Dedifferentiated amniotic fluid mesenchymal stem cell (primary cell): ENCODE results near the gene GPC6.
A peak's percentile ranks its signal among the peaks of the same experiment; 100 is the strongest.

Experiments used
- DNase-seq: peaks from one replicate; pipeline ENCODE4 v3.0.0-alpha.2; 2016; ENCODE audit errors: extremely low spot score

The GPC6 gene

GRCh38 chr13:93922063-93922855 lies 695.7 kb downstream of the GPC6 start:
- DNase-seq = no peak

DNA sequence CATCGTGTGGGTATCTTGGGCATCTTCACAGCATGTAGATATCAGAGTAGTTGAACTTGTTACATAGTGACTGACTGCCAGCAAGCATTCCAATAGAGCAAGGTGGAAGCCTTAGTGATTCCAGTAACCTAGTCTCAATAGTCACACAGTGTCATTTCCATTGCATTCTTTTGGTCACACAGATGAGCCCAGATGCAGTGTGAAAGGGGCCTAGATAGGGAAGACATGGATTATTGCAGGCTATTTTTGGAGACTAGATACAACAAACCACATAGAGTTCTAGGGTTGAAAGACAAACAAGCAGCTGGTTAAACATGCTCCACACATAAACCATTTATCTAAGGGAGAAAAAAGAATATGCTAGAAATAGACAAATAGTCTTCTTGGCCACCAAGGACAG lies 699.4 kb downstream of the GPC6 start:
- no peak for DNase-seq

DNA sequence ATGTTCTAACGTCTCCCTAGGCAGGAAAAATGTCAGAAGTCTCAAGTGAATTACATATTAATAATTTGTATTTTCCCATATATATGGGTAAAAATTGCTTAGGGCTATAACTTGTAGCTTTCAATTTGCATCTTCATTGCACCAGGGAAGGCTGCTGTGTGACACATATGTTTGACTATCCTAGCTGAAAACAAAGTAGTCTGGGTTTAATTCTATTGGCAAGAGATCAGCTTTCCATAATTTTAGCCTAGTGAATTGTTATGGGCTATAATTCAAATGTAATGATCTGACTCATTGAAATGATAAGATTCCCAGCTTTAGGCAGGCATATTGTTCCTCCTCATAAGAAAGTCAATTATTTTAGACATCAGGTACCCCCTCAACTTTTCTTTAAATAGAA lies 699.8 kb downstream of the GPC6 start:
- DNase-seq = no peak

GRCh38 chr13:93927431-93927830 lies 700.8 kb downstream of the GPC6 start:
- DNase-seq = no peak

- no peak for DNase-seq
These were observed 706.3 kb downstream of the GPC6 start for GRCh38 chr13:93932901-93933300.

DNA sequence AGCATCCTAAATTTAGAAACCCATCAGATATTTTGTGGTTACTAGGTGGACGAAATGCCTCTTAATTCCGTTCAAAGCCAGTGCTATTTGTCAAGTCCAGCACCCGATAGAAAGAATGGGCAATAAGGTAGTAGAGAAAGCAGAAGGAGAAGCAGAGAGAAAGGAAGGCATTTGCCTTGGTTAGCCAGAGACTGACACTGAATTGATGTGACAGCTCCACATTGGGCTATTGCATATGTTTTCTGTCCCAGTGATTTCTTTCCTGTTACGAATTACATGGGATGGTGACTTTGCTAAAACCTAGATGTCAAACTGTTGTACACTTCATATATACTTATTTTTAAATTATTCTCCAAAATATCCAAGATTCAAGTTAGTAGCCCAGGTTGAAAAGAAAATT lies 710.3 kb downstream of the GPC6 start:
- no peak for DNase-seq

- no peak for DNase-seq
These were observed 714.8 kb downstream of the GPC6 start for GRCh38 chr13:93941444-93941843.

GRCh38 chr13:93942016-93942415 lies 715.4 kb downstream of the GPC6 start:
- no peak for DNase-seq

GRCh38 chr13:93945621-93946020 lies 719.0 kb downstream of the GPC6 start:
- no peak for DNase-seq

- DNase-seq = peak; percentile 19
These were observed 720.4 kb downstream of the GPC6 start for GRCh38 chr13:93946994-93947393.

DNA sequence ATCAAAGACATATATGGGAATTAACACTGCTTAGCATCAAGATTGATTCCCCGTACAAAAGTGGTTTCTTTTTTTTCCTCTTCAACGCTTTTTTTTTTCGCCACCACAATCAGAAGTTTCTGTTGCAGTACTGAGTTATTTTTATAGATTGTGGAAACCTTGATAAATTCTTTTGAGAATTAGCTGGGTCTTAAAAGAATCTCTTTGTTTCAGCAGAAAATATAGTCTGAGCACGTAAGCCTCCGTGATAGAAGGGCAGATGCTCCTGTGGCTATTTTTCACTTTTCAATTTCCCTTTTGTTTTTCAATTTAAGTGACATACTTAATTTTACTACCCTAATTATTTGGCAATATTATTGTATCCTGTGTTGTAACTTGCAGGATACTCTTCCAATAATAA lies 721.0 kb downstream of the GPC6 start:
- DNase-seq = no peak

DNA sequence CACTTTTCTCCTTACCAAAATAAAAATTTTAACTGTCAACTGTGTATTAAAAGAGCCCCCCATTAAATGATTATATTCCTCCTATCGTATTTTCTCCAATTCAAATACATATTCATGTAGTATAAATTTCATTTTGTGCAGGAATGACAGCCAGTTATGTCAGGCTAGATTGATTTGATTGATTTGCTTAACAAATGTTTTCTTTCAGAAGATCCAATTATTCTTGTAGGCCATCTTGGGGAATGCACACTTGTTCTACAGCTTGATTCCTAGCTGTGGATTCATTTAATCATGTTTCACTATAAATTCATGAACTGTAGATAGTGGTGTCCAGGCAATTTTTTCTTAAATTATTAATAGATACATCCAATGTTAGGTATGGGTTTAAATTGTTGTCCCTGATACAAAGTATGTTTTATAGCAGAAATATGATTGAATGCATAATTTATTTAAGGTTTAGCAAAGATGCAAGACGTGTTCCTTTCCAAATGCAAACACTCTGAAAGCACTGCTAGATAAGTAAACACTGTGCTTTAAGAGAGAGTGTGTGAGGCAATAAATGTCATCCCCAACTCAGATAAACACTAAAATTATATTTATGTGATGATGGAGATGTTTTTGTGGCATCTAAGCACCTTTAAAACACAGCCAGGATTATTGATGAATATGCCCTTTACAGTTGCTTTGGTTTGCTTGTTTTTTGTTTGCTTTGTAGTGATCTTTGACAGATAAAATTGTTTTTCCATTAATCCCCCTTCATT lies 721.7 kb downstream of the GPC6 start:
- DNase-seq = no peak

- no peak for DNase-seq
These were observed 724.5 kb downstream of the GPC6 start for GRCh38 chr13:93951108-93951507.

DNA sequence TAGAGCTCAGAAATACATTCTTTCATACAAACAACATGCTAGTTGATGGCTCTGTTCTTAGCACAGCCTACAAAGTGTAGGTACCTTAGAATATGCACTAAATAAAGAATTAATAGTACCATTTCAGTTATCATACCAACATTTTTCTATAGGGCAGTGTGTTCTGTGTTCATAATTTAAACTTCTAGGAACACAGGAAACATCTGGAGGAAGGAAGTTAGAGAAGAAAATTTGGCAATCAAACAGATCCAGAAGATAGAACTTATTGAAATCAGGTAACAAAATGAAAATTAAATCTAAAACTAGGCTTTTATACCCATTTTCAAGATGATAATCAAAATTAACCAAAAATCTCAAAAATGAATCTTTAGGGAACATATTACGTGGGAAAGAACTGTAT lies 725.3 kb downstream of the GPC6 start:
- DNase-seq = no peak

DNA sequence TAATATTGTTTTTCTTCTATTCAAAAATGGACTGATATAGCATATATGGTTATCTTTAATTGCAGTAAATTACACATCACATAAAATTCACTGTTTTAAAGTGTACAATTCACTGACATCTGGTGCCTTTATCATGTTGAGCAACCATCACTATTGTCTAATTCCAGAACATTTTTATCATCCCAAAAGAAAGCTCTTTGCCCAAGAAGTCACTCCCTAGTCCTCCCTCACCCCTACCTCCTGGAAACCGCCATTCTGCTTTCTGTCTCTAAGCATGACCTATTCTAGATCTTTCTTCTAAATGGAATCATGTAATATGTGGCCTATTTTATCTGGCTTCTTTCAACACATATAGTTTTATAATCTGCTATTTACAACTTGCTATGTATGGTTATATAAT lies 727.2 kb downstream of the GPC6 start:
- DNase-seq = no peak

- no peak for DNase-seq
These were observed 729.3 kb downstream of the GPC6 start for GRCh38 chr13:93955904-93956303.

DNA sequence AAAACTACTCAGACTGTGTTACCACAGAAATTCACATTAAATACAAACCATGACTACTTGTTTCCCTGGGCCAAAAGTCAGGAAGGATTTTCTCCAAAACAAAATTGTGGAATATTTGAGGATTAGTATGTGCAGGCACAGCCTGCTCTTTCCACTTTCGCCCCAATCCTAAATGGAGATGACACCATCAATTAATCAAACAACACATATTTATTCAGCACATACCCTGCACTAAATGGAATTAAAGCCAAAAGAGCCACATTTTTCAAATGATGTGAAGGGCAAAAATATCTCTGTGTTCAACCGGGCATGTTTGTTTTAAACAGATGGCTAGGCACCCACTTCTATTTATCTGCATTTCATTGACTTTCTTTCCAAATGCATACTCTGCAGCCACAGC lies 729.8 kb downstream of the GPC6 start:
- no peak for DNase-seq

GRCh38 chr13:93957371-93957770 lies 730.8 kb downstream of the GPC6 start:
- DNase-seq = no peak

GRCh38 chr13:93959796-93960533 lies 733.4 kb downstream of the GPC6 start:
- DNase-seq = no peak

GRCh38 chr13:93963266-93964145 lies 736.9 kb downstream of the GPC6 start:
- DNase-seq = peak; percentile 39

GRCh38 chr13:93964146-93964512 lies 737.5 kb downstream of the GPC6 start:
- no peak for DNase-seq

- no peak for DNase-seq
These were observed 739.0 kb downstream of the GPC6 start for GRCh38 chr13:93965587-93965986.
